OCI-LY3 (cell line): ENCODE data around the gene GALNT18.

ENCODE experiments used
- H2AFZ ChIP-seq: fragments of 200-600, 300-600 bp; shearing (Covaris generic); 2 replicates; pipeline ENCODE4 v1.6.0; 2014; ENCODE audit warnings: antibody characterized with exemption, low read depth, low read length
- H3K27ac ChIP-seq: fragments of 200-600, 300-600 bp; sonication (generic); 2 replicates; pipeline ENCODE4 v1.5.1; 2014; ENCODE audit warnings: mild to moderate bottlenecking, low read length, moderate library complexity, mixed read lengths
- H3K27me3 ChIP-seq: fragments of 200-600, 300-600 bp; sonication (generic); 2 replicates; pipeline ENCODE4 v1.6.1; 2014; ENCODE audit warnings: low read depth, low read length, mixed read lengths
- H3K36me3 ChIP-seq: fragments of 200-600, 300-600 bp; sonication (generic); replicated peaks from 2 replicates; pipeline ENCODE3; 2014; ENCODE audit warnings: low read depth, low read length, mixed read lengths
- H3K4me1 ChIP-seq: fragments of 300-600, 200-600 bp; sonication (generic); 2 replicates; pipeline ENCODE4 v1.6.1; 2014; ENCODE audit warnings: low read length, mixed read lengths
- H3K4me2 ChIP-seq: fragments of 200-600, 300-600 bp; sonication (generic); 2 replicates; pipeline ENCODE4 v1.6.1; 2014; ENCODE audit warnings: low read length, mixed read lengths
- H3K4me3 ChIP-seq: fragments of 300-600, 200-600 bp; sonication (generic); 2 replicates; pipeline ENCODE4 v1.5.1; 2014; ENCODE audit warnings: antibody characterized with exemption, mild to moderate bottlenecking, low read length, moderate library complexity
- H3K79me2 ChIP-seq: fragments of 300-600, 200-600 bp; shearing (Covaris generic); 2 replicates; pipeline ENCODE4 v1.6.1; 2014; ENCODE audit warnings: mild to moderate bottlenecking, low read length, mixed read lengths
- H3K9ac ChIP-seq: fragments of 300-600, 200-600 bp; shearing (Covaris generic); 2 replicates; pipeline ENCODE4 v1.6.0; 2014; ENCODE audit warnings: mild to moderate bottlenecking, low read length, moderate library complexity
- H3K9me3 ChIP-seq: fragments of 200-600, 300-600 bp; shearing (Covaris generic); 2 replicates; pipeline ENCODE4 v1.6.1; 2014; ENCODE audit warnings: low read length, mixed read lengths; ENCODE audit not compliant: insufficient read depth
- H4K20me1 ChIP-seq: fragments of 200-600, 300-600 bp; sonication (generic); 2 replicates; pipeline ENCODE4 v1.6.1; 2016; ENCODE audit warnings: low read length, mixed read lengths; ENCODE audit not compliant: insufficient read depth
- EZH2phosphoT487 ChIP-seq: fragments of 200-600 bp; shearing (Covaris generic); IDR thresholded peaks from 2 replicates; pipeline ENCODE4 v1.6.1; 2018; ENCODE audit warnings: antibody characterized with exemption, mixed run types, low read depth
- TF ChIP-seq, protein P1 (sequence below): fragments of 200-600, 300-600 bp; sonication (generic); IDR thresholded peaks from 2 replicates; pipeline ENCODE4 v1.5.1; 2014; ENCODE audit warnings: antibody characterized with exemption, low read length, low read depth

GALNT18 gene

DNA sequence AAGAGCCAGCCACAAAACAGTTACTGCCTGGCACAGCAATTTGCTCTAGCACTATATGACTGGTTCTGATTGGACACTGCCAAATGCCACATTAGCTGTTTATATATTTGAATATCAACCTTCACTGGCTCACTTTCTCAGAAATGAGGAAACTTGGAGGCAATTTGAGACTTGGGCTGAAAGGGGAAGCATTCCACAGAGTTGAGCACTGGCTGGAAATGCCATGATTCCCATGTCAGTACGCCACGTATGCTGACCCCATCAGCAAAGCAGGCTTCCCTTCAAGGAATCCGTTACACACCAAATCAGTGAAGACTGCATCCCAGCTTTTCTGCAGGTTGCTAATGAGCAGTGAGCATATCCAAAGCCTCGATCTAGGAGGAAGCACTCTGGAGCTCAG lies 34.7 kb downstream of the GALNT18 start:
- no peak overlapping the region for H2AFZ ChIP-seq
- no peak overlapping the region for H3K9ac ChIP-seq
- H4K20me1 ChIP-seq = no peaks in the 10 kb centered on the region
- peaks cover 28% of the 10 kb centered on the region for H3K27me3 ChIP-seq
- no peaks in the 10 kb centered on the region for H3K79me2 ChIP-seq
- H3K9me3 ChIP-seq = no peaks in the 10 kb centered on the region
- H3K4me1 ChIP-seq = no peaks in the 10 kb centered on the region
- no peak overlapping the region for H3K4me3 ChIP-seq
- H3K36me3 ChIP-seq = no peaks in the 10 kb centered on the region
- no peak overlapping the region for H3K27ac ChIP-seq
- H3K4me2 ChIP-seq = no peak overlapping the region
- TF ChIP-seq, protein P1, sequence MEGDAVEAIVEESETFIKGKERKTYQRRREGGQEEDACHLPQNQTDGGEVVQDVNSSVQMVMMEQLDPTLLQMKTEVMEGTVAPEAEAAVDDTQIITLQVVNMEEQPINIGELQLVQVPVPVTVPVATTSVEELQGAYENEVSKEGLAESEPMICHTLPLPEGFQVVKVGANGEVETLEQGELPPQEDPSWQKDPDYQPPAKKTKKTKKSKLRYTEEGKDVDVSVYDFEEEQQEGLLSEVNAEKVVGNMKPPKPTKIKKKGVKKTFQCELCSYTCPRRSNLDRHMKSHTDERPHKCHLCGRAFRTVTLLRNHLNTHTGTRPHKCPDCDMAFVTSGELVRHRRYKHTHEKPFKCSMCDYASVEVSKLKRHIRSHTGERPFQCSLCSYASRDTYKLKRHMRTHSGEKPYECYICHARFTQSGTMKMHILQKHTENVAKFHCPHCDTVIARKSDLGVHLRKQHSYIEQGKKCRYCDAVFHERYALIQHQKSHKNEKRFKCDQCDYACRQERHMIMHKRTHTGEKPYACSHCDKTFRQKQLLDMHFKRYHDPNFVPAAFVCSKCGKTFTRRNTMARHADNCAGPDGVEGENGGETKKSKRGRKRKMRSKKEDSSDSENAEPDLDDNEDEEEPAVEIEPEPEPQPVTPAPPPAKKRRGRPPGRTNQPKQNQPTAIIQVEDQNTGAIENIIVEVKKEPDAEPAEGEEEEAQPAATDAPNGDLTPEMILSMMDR = no peak
- TF ChIP-seq EZH2phosphoT487 = no peak

DNA sequence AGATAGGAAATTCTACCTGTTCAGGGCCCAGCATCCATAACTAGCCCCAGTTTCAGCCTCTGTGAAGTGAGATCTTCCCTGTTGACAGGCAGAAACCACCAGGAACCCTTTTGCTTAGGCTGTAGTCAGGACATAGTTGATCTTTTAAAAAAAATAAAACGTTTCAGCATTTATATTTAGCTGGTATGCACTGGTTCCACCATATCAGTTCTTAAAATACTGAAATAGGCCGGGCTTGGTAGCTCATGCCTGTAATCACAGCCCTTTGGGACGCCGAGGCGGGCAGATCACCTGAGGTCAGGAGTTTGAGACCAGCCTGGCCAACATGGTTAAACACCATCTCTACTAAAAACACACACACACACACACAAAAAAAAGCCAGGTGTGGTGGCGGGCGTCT lies 35.3 kb downstream of the GALNT18 start:
- peaks cover 33% of the 10 kb centered on the region for H3K27me3 ChIP-seq
- H2AFZ ChIP-seq = no peak overlapping the region
- no peak overlapping the region for H3K9ac ChIP-seq
- H3K4me2 ChIP-seq = no peak overlapping the region
- H4K20me1 ChIP-seq = no peaks in the 10 kb centered on the region
- no peaks in the 10 kb centered on the region for H3K4me1 ChIP-seq
- TF ChIP-seq, protein P1 = no peak
- no peak for TF ChIP-seq EZH2phosphoT487
- H3K36me3 ChIP-seq = no peaks in the 10 kb centered on the region
- H3K27ac ChIP-seq = no peak overlapping the region
- H3K4me3 ChIP-seq = no peak overlapping the region
- no peaks in the 10 kb centered on the region for H3K9me3 ChIP-seq
- no peaks in the 10 kb centered on the region for H3K79me2 ChIP-seq

GRCh38 chr11:11584937-11585336 lies 36.9 kb downstream of the GALNT18 start:
- no peaks in the 10 kb centered on the region for H3K79me2 ChIP-seq
- H3K4me2 ChIP-seq = no peak overlapping the region
- H3K36me3 ChIP-seq = no peaks in the 10 kb centered on the region
- no peak overlapping the region for H3K27ac ChIP-seq
- no peaks in the 10 kb centered on the region for H3K4me1 ChIP-seq
- H3K4me3 ChIP-seq = no peak overlapping the region
- no peak for TF ChIP-seq EZH2phosphoT487
- H2AFZ ChIP-seq = no peak overlapping the region
- no peak overlapping the region for H3K9ac ChIP-seq
- no peaks in the 10 kb centered on the region for H3K9me3 ChIP-seq
- H4K20me1 ChIP-seq = no peaks in the 10 kb centered on the region
- H3K27me3 ChIP-seq = peaks cover 39% of the 10 kb centered on the region

DNA sequence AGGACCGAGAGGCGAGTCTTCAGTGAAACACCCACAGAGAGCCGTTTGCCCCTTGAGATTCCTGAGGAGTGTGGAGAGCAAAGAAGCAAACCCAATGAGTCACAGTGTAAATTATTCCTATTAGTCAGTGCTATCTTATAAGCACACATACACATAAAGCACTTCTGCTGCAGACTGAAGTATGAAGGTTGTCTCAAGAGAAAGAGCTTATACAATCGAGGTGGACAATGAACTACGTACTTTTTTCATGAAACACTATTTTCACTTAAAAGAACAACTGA lies 37.3 kb downstream of the GALNT18 start:
- Histone ChIP-seq H3K9me3 (no peaks in the 10 kb centered on the region), H3K36me3 (no peaks in the 10 kb centered on the region), H3K4me1 (no peaks in the 10 kb centered on the region), H3K4me2 (no peak overlapping the region), H3K9ac (no peak overlapping the region), H3K27ac (no peak overlapping the region), H3K79me2 (no peaks in the 10 kb centered on the region), H4K20me1 (no peaks in the 10 kb centered on the region), H3K4me3 (no peak overlapping the region), H3K27me3 (peaks cover 44% of the 10 kb centered on the region), H2AFZ (no peak overlapping the region)
- TF ChIP-seq, protein P1 = no peak
- TF ChIP-seq EZH2phosphoT487 = no peak
